Measurements from ENCODE around the gene POLDIP2.
"Not testable (repeated sequence)": the region's sequence is repeated elsewhere in the genome, so short reads cannot be mapped to it uniquely, and the experiment has no call there.

POLDIP2 gene

GRCh38 chr17:28365487-28365886 lies 8.2 kb upstream of the POLDIP2 start:
- no peak for DNase-seq (ENCODE audit: low read depth)

- DNase-seq (ENCODE audit: low read depth): no peak
Observed at GRCh38 chr17:28364665-28365363, 7.5 kb upstream of the POLDIP2 start, which contains the start of gene SEBOX. TSS of gene SEBOX (minus strand) at chr17:28365199. CDS start at chr17:28365151, 48 bp downstream.

GRCh38 chr17:28363776-28364650 lies 6.7 kb upstream of the POLDIP2 start:
- no peak for DNase-seq (ENCODE audit: low read depth)

- no peak for DNase-seq (ENCODE audit: low read depth)
Observed at GRCh38 chr17:28363186-28363585, 5.9 kb upstream of the POLDIP2 start.

- DNase-seq (ENCODE audit: low read depth): no peak
Observed at GRCh38 chr17:28357901-28358197, 522 bp upstream of the POLDIP2 start.

GRCh38 chr17:28350271-28350670 lies 7.1 kb downstream of the POLDIP2 start:
- no peak for DNase-seq (ENCODE audit: low read depth)

DNA sequence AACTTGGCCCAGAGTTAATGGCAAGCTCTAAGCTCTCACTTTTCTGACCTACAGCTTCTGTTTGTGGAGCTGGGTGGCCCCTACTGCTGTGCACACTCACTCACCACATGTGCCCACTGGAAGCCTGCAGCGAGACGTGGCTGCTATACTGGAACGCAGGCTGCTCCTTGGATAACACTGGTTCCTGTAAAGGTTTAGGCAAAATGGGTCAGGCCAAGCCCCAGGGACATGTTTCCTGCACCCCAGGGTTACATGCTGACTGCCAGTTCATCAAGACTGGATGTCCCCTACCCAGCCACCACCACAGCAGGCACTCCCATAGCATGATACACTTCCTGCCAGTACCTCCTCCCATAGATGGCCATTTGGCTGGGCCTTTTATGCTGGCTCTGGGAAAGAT lies 8.3 kb downstream of the POLDIP2 start:
- DNase-seq (ENCODE audit: low read depth): no peak

DNA sequence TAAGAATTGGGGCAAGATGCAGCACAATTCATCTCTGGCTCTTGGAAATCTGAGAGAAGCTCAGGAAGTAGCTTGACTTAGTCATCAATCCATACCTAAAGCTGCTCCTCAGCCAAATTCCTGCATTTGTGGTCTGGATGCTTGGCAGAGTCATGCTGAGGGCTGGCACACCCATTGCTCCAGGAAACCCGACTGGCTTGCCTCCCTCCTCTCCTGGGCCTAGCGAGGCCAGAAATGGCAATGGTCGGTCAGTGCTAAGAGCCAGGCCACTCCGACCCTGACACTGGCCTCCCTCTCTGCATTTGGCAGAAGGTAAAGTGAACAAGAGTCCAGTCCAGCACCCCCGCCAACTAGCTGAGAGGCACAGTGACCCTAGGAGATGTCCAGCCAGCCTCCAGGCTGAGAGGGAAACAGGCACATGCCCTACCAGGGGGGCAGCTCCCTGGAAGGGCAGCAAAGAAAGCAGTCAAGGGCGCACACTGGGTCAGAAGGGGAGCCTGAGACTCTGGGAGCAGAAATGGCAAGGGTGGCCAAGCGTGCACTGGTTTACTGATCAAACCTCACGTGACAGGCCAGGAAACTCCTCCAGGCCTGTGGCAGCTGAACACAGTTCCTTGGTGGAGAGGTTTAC lies 10.0 kb downstream of the POLDIP2 start:
- no peak for DNase-seq (ENCODE audit: low read depth)

GRCh38 chr17:28346746-28347246 lies 10.5 kb downstream of the POLDIP2 start:
- no peak for DNase-seq (ENCODE audit: low read depth)

DNA sequence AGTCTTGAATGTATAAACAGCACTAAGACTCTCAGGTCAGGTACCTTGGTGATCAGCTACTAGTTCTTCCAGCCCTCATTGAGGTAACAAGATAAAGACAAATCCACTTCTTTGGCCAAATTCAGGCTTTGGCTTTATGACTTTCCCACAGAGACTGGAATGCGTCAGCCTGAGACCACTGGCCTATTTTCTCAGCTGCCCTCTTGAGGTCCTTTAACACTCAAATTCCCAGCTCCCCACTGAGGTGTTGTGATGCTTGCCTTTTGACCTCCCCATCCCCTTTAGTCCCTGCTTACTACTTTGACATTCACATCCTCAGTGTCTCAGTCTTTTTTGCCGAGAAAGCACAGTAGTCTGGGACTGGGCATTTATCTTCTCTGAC lies 11.1 kb downstream of the POLDIP2 start:
- DNase-seq (ENCODE audit: low read depth): no peak

- no peak for DNase-seq (ENCODE audit: low read depth)
Observed at GRCh38 chr17:28345419-28346198, 11.7 kb downstream of the POLDIP2 start.

- no peak for DNase-seq (ENCODE audit: low read depth)
Observed at GRCh38 chr17:28344435-28344901, 12.9 kb downstream of the POLDIP2 start.

DNA sequence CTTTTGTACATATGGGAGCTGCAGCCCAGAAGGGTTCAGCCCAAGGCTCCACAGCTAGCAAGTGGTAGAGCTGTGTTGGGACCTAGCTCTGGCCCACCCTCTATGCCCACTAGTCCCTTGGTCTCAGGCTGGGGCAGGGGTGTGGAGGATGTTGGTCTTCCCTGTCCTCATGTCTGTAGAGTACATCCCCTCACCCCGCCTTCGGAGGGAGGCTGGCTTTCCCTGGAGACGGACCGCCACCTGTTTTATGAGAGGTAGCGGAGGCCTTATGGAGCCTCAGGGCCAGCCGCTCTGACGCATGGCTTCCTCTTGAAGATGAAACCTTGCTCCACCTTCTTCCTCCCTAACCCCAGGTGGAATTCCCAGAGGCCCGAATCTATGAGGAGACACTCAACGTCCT lies 13.3 kb downstream of the POLDIP2 start:
- DNase-seq (ENCODE audit: low read depth): no peak

GRCh38 chr17:28343491-28343932 lies 13.8 kb downstream of the POLDIP2 start:
- no peak for DNase-seq (ENCODE audit: low read depth)

DNA sequence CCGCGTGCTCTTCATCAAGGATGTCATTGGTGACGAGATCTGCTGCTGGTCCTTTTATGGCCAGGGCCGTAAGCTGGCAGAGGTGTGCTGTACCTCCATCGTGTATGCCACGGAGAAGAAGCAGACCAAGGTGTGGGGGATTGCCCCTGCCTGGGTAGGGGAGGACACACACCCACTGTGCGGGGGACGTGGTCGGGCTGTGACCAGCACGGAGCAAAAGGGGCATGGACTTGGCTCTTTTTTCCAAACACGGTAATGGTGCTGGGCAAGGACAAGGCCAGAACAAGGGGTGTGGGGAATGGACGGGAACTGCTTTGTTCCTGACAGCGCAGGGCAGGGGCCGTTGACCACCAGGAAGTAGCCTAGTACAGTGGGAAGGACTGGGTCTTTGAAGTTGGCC lies 15.0 kb downstream of the POLDIP2 start:
- no peak for DNase-seq (ENCODE audit: low read depth)

DNA sequence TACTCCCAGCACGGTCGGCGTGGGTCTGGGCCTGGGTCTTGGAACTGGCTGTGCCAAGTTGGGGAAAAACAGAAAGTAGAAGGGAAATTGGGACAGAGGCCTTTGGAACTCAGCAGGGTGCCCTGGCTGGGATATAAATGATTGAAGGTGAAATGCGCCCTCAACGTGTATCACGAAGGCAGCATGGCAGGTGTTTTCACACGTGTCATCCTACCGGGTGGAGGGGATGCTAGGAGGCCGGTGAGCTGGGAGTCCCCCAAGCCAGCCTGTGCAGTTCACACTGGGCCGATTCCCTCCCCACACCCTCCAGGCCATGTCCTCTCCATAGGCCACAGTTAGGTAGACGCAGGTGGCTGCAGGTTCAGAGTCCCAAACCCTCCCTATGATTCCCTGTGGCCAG lies 15.8 kb downstream of the POLDIP2 start:
- no peak for DNase-seq (ENCODE audit: low read depth)

GRCh38 chr17:28340374-28340773 lies 17.0 kb downstream of the POLDIP2 start:
- no peak for DNase-seq (ENCODE audit: low read depth)

DNA sequence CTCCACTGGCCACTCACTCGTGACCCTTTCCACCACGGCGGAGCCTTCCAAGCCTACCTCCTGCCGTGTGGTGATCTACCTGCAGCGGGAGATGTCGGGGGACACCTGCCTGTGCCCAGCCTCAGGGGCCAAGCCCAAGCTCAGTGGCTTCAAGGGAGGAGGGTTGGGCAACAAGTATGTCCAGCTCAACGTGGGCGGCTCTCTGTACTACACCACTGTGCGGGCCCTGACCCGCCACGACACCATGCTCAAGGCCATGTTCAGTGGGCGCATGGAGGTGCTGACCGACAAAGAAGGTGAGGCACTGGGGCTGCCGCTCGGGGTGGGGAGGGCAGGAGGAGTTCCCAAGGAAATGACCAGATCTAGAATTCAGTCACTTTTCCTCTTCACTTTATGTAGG lies 17.9 kb downstream of the POLDIP2 start:
- DNase-seq (ENCODE audit: low read depth): no peak

DNA sequence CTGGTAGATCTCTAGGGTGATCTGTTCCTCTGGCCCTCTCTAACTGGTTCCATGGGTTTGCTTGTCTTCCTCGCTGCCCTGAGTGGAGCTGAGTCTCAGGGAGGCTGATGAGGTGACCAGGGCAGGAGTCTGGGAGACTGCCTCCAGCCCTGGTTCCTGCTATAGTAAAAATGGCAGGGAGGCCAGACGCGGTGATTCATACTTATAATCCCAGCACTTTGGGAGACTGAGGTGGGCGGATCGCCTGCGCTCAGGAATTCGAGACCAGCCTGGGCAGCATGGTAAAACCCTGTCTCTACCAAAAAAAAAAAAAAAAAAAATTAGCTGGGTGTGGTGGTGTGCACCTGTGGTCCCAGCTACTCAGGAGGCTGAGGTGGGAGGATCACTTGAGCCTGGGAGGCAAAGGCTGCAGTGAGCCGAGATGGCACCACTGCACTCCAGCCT lies 18.5 kb downstream of the POLDIP2 start:
- not testable (repeated sequence) for DNase-seq (ENCODE audit: low read depth)

DNA sequence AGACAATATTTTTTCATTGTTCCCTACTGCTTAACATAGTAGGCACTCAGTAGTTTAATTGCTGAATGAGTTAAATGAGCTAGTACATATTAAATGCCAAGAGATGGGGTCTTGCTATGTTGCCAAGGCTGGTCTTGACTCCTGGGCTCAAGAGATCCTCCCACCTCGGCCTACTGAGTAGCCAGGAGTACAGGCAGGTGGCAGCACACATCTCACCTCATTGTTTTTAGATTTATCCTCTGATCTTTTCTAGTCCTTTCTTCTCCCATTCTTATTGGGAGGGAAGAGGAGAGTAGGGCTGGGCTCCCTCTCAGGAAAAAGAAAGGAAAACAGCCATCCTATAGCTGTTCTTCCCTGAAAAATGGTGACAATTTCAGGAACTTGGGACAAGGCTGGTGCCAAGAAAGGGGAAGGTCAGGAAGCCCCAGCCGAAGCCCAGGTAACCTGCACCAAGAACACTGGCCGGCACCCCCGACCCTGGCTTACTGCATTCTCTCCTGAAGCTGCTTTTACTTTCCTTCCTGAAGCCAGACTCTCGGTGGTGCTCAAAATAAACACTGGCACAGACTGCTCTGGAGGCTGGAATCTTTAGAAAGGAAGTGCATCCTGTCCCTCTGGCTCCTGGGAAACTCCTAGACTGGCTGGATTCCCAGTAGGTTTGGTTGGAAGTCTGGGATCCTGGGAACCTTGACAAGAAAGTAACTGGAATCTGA lies 19.1 kb downstream of the POLDIP2 start:
- no peak for DNase-seq (ENCODE audit: low read depth)
